Measurements from ENCODE around the gene BMAL1.
"Not testable (repeated sequence)": the region's sequence is repeated elsewhere in the genome, so short reads cannot be mapped to it uniquely, and the experiment has no call there.

BMAL1 gene

GRCh38 chr11:13277768-13278608 lies at the start of gene BMAL1:
Gene BMAL1 (plus strand): TSS chr11:13277790. CDS start chr11:13354309, 76,519 bp downstream.
- DNase-seq = peak; percentile 33

DNA sequence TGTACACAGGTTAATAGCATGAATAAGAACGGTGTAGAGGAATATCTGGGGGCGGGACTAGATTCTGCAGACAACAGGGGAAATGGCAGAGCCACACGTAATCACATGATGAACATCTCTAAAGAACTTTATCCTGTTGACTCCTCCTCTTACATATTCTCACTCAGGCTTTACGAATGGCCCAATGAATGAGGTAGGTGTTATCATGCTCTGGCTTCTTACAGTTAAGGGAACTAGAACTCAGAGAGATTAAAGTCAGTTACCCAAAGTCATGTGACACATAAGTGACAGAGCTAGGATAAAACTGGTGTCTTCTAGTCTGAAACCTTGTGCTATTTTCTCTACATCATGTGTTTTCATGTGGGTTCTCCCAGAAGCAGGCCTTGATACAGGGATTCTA lies 49.0 kb upstream of the BMAL1 start:
- in situ Hi-C loops (cut with MboI; ENCODE audit: low pct_unique_long_range_greater_than_20kb, low sequenced_read_pairs) = no loop called here

More at GRCh38 chr11:13277768-13278608, at the start of gene BMAL1:
- in situ Hi-C loops (cut with MboI; ENCODE audit: low pct_unique_long_range_greater_than_20kb, low sequenced_read_pairs) = no loop called here

DNA sequence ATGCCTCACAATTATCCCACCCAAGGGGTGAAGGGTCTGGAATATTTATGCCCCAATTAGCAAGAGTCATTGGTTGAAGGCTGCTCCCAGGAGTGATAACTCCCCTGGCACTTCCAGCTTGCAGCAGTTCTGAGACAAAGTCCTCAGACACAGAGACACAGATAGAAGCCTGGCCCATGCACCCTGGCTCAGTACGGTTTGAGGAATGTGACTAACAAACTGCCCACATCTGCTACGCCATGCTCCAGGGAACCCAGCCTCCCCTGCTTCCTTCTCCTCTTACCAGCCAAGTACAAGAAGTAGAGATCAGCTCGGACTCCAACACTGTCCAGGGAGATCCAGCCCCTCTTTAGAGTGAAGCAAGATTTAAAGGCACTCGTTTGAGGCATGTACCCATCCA lies 48.5 kb upstream of the BMAL1 start:
- in situ Hi-C loops (cut with MboI; ENCODE audit: low pct_unique_long_range_greater_than_20kb, low sequenced_read_pairs) = no loop called here
- DNase-seq = no peak

More for the DNA sequence above, 49.0 kb upstream of the BMAL1 start:
- no peak for DNase-seq

DNA sequence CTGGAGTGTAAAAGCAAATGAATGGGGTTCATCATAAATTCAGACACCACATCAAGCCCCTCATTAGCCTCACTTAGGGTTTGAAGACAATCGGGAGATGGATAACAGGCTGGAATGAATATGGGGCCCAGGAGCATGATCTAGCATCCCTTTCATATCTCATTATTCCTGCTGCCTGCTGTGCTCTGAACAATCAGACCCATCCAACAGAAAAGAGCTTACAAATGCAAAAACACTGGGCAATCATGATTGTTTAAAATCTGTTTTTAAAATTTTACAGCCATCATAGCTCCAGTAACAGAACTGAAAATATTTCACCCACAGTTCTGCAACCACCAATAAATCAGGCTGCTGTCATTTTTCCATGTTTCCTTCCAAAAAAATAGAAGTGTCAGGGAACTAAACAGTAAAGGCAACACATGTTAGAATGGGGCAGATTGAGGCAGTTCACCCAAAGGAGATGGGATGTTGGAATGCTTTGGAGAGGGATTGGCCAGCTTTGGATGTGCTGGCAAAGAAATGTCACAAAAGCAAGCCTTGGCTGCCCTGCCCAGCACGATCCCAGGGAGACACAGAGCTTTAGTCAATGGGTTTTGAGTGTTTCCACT lies 47.8 kb upstream of the BMAL1 start:
- DNase-seq = no peak
- in situ Hi-C loops (cut with MboI; ENCODE audit: low pct_unique_long_range_greater_than_20kb, low sequenced_read_pairs) = no loop called here

DNA sequence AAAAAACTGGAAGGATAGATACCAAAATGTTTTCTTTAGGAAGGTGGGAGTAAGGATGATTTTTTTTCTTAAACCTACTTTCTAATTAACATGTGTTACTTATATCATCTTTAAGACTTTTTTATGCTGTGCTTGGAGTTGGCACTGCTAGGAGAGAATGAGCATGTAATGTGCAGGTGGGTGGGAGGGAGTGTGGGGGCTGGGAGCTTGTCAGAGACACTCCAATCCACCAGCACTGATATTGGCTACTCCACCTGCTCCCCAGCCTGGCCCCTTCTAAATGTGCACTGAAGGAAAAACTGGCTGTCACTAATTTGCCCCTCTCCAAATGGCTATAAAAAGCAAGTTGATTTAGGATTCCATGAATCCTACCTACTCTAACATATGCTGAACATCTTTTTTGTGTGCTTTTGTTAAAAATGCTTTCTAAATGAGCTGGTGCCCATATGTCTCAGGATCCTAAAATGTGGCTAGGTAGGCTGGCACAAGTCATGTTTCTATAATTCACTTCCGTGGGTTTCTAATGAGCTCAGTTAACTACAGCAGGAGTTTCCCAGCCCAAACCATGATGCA lies 44.3 kb upstream of the BMAL1 start:
- in situ Hi-C loops (cut with MboI; ENCODE audit: low pct_unique_long_range_greater_than_20kb, low sequenced_read_pairs) = no loop called here
- DNase-seq = no peak

DNA sequence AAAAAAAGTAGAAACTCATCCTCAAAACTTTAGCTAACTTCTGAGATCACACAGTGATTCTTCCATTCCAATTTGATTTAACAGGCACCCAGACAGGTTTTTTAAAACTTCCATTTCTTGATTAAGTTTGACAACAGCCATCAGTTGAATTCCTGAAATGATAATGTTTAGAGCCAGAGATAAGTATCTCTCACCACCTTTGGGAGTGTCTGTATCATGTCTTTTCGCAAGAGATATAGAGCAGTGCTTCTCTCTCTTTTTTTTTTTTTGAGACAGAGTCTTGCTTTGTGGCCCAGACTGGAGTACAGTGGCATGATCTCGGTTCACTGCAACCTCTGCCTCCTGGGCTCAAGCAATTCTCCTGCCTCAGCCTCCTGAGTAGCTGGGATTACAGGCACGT lies 41.7 kb upstream of the BMAL1 start:
- no peak for DNase-seq
- in situ Hi-C loops (cut with MboI; ENCODE audit: low pct_unique_long_range_greater_than_20kb, low sequenced_read_pairs) = no loop called here

- DNase-seq = no peak
- in situ Hi-C loops (cut with MboI; ENCODE audit: low pct_unique_long_range_greater_than_20kb, low sequenced_read_pairs) = no loop called here
Measured at GRCh38 chr11:13236626-13237025, 41.0 kb upstream of the BMAL1 start.

- no peak for DNase-seq
- in situ Hi-C loops (cut with MboI; ENCODE audit: low pct_unique_long_range_greater_than_20kb, low sequenced_read_pairs) = no loop called here
Measured at GRCh38 chr11:13237761-13238160, 39.8 kb upstream of the BMAL1 start.

GRCh38 chr11:13238879-13239514 lies 38.6 kb upstream of the BMAL1 start:
- peak; percentile 79 for DNase-seq
- in situ Hi-C loops (cut with MboI; ENCODE audit: low pct_unique_long_range_greater_than_20kb, low sequenced_read_pairs) = no loop called here

DNA sequence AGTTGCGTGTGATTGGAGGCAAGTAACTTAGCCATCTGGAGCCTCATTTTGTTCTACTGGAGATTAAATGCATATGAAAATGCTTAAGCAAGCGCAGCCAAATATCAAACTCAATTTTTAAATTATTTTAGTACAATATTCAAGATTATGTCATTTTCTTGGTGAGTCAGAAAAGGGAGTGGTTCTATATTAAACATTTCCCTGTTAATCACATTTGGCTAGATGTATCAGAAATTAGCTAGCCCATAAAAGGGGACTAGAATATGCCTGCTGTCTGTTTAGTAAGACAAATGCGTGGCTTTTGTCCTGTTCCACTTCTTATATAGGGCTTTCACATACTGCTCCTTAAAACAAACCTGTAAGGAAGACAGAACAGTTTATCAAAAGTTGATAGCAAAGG lies 35.0 kb upstream of the BMAL1 start:
- no peak for DNase-seq
- in situ Hi-C loops (cut with MboI; ENCODE audit: low pct_unique_long_range_greater_than_20kb, low sequenced_read_pairs) = no loop called here

DNA sequence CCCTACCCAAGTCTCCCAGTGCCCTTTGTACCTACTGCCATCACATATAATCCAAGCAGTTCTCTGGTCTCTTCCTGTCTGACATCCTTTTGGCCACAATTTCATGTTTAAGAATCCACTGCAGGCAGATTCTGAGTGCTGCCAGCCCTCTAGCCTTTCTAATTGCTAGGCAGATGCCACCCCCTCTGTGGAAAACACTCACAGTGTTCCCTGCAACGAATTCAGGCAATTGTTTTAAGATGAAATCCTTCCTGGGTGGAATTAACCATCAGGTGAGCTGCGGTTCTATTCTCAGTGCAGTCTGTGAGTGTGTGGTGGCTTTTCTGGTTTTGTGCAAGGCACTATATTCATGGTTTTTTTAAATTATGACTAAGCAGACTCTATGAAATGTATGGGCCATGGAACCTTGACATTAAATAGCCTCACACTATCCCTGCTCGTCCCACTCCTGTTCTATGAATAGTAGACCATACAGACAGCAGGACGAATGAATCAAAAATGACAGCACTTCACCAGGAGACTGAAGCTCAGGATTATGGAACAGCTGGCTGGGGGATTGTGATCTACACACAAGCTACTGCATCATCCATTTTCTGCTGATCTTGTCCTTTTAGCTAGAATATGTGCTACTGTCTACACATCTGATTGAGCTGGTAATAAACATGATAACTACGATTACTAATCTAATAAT lies 29.8 kb upstream of the BMAL1 start:
- in situ Hi-C loops (cut with MboI; ENCODE audit: low pct_unique_long_range_greater_than_20kb, low sequenced_read_pairs) = no loop called here

DNA sequence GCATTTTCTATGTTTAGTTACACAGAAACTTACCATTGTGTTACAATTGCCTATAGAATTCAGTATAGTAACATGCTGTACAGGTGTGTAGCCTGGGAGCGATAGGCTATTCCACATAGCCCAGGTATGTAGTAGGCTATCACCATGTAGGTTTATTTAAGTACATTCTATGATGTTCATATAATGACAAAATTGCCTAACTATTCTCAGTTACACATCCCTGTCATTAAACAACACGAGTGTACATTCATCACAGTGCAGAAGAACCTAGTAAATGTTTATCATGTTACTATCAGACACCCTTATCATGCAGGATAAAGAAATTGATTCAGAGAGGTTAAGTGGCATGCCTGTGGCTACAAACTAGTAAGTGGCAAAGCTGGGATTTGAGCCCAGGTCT lies 28.4 kb upstream of the BMAL1 start:
- no peak for DNase-seq
- in situ Hi-C loops (cut with MboI; ENCODE audit: low pct_unique_long_range_greater_than_20kb, low sequenced_read_pairs) = no loop called here

More for the DNA sequence above, 29.8 kb upstream of the BMAL1 start:
- no peak for DNase-seq

DNA sequence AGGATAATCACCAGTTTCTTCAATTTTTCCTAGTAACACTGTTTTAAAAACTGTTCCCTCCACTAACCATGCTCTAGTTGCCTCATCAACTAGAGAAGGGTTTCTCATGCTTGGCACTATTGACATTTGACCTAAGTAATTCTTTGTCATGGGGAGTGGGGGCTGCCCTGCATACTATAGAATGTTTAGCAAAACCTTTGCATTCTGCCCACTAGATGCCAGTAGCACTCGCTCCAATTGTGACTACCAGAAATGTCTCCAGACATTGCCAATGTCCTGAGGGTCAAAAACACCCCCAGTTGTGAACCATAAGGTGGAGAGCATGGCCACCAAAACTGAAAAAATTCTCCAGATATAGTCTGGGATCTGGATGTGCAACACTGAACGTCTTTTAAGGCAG lies 27.6 kb upstream of the BMAL1 start:
- DNase-seq = no peak
- in situ Hi-C loops (cut with MboI; ENCODE audit: low pct_unique_long_range_greater_than_20kb, low sequenced_read_pairs) = no loop called here

GRCh38 chr11:13251966-13252365 lies 25.6 kb upstream of the BMAL1 start:
- DNase-seq = no peak
- in situ Hi-C loops (cut with MboI; ENCODE audit: low pct_unique_long_range_greater_than_20kb, low sequenced_read_pairs) = no loop called here

GRCh38 chr11:13252438-13252837 lies 25.2 kb upstream of the BMAL1 start:
- no peak for DNase-seq
- in situ Hi-C loops (cut with MboI; ENCODE audit: low pct_unique_long_range_greater_than_20kb, low sequenced_read_pairs) = no loop called here

- no peak for DNase-seq
- in situ Hi-C loops (cut with MboI; ENCODE audit: low pct_unique_long_range_greater_than_20kb, low sequenced_read_pairs) = no loop called here
Measured at GRCh38 chr11:13256216-13256615, 21.4 kb upstream of the BMAL1 start.

GRCh38 chr11:13258061-13258460 lies 19.5 kb upstream of the BMAL1 start:
- in situ Hi-C loops (cut with MboI; ENCODE audit: low pct_unique_long_range_greater_than_20kb, low sequenced_read_pairs); DNase-seq: not testable (repeated sequence)

- DNase-seq = no peak
- in situ Hi-C loops (cut with MboI; ENCODE audit: low pct_unique_long_range_greater_than_20kb, low sequenced_read_pairs) = no loop called here
Measured at GRCh38 chr11:13258855-13259254, 18.7 kb upstream of the BMAL1 start.

DNA sequence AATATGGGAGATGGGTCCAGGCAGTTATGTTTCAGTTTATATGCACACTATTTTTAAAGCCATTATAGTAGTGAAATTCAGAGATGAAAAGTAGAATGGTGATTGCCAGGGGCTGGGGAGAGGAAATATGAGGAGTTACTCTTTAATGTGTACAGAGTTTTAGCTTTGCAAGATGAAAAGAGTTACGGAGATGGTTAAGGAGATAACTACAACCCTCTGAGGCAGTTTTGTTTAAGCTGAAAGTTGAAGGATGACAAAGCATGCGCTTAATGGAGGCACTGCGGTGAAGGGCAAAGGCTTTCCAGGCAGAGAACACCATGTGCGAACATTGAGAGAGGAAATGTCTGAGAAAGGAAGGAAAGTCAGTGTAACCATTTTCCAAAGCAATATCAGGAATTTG lies 18.2 kb upstream of the BMAL1 start:
- DNase-seq = no peak
- in situ Hi-C loops (cut with MboI; ENCODE audit: low pct_unique_long_range_greater_than_20kb, low sequenced_read_pairs) = no loop called here

Data from KBM-7 (cell line).